HG03196 (cell line): ENCODE results near the gene FAT1.

Source experiments
- ATAC-seq: cut with Tn5 transposase; IDR thresholded peaks from one replicate; pipeline ENCODE4 v1.9.1; 2021; ENCODE audit not compliant: unreplicated experiment

FAT1 gene

GRCh38 chr4:186752325-186752724, 28.7 kb upstream of the FAT1 start:
- no peak for ATAC-seq

- ATAC-seq: no peak
These were observed 26.1 kb upstream of the FAT1 start for GRCh38 chr4:186749611-186750281.

GRCh38 chr4:186746581-186746980, 22.9 kb upstream of the FAT1 start:
- no peak for ATAC-seq

GRCh38 chr4:186743261-186743660, 19.6 kb upstream of the FAT1 start:
- no peak for ATAC-seq

GRCh38 chr4:186740822-186741221, 17.2 kb upstream of the FAT1 start:
- no peak for ATAC-seq

- ATAC-seq: no peak
These were observed 16.3 kb upstream of the FAT1 start for GRCh38 chr4:186739802-186740434.

- no peak for ATAC-seq
These were observed 15.7 kb upstream of the FAT1 start for GRCh38 chr4:186739317-186739716.

- ATAC-seq: no peak
These were observed 14.8 kb upstream of the FAT1 start for GRCh38 chr4:186738421-186738820.

- no peak for ATAC-seq
These were observed 13.8 kb upstream of the FAT1 start for GRCh38 chr4:186737427-186737826.

GRCh38 chr4:186736466-186736865, 12.8 kb upstream of the FAT1 start:
- no peak for ATAC-seq

GRCh38 chr4:186734251-186734650, 10.6 kb upstream of the FAT1 start:
- no peak for ATAC-seq

GRCh38 chr4:186733778-186734177, 10.1 kb upstream of the FAT1 start:
- no peak for ATAC-seq

- ATAC-seq: no peak
These were observed 7.0 kb upstream of the FAT1 start for GRCh38 chr4:186730621-186731020.

GRCh38 chr4:186729856-186730255, 6.2 kb upstream of the FAT1 start:
- ATAC-seq: no peak

- ATAC-seq: no peak
These were observed 5.1 kb upstream of the FAT1 start for GRCh38 chr4:186728631-186729271.

- ATAC-seq: no peak
These were observed 4.4 kb upstream of the FAT1 start for GRCh38 chr4:186727977-186728519.

GRCh38 chr4:186727169-186727976, 3.7 kb upstream of the FAT1 start:
- no peak for ATAC-seq

- ATAC-seq: no peak
These were observed 2.9 kb upstream of the FAT1 start for GRCh38 chr4:186726426-186727168.

GRCh38 chr4:186725469-186726425, 2.1 kb upstream of the FAT1 start:
- no peak for ATAC-seq
